Effector memory CD8-positive, alpha-beta T cell (primary cell): ENCODE data around the gene KIF5C.

Experiments
- ATAC-seq: fragments of 150-1000 bp; cut with Tn5 transposase; replicated peaks from 2 replicates; pipeline ENCODE4 v1.10.0; 2021; ENCODE audit warnings: mild to moderate bottlenecking, moderate library complexity
- DNase-seq, 3 experiments: peaks; one replicate each; pipeline ENCODE4 v3.0.0; 2021
- H3K27ac Mint-ChIP-seq, 2 donors: one replicate each; pipeline ENCODE4 v1.8.0; 2022; ENCODE audit warnings: mild to moderate bottlenecking in 2 of 2, mixed read lengths in 2 of 2, moderate library complexity in 2 of 2
- H3K27me3 Mint-ChIP-seq, 2 donors: one replicate each; pipeline ENCODE4 v1.8.0; 2022; ENCODE audit warnings: mixed read lengths in 2 of 2
- H3K36me3 Mint-ChIP-seq: one replicate; pipeline ENCODE4 v1.8.0; 2022; ENCODE audit warnings: mild to moderate bottlenecking, moderate library complexity, mixed read lengths; ENCODE audit not compliant: insufficient read depth
- H3K4me1 Mint-ChIP-seq, 2 donors: one replicate each; pipeline ENCODE4 v1.8.0; 2022; ENCODE audit warnings: low read depth in 2 of 2, mixed read lengths in 2 of 2
- H3K4me3 Mint-ChIP-seq, 2 donors: one replicate each; pipeline ENCODE4 v1.8.0; 2022; ENCODE audit warnings: mild to moderate bottlenecking in 2 of 2, mixed read lengths in 2 of 2, moderate library complexity in 2 of 2
- H3K9me3 Mint-ChIP-seq, 2 donors: one replicate each; pipeline ENCODE4 v1.8.0; 2022; ENCODE audit warnings: mixed read lengths in 2 of 2

KIF5C gene

DNA sequence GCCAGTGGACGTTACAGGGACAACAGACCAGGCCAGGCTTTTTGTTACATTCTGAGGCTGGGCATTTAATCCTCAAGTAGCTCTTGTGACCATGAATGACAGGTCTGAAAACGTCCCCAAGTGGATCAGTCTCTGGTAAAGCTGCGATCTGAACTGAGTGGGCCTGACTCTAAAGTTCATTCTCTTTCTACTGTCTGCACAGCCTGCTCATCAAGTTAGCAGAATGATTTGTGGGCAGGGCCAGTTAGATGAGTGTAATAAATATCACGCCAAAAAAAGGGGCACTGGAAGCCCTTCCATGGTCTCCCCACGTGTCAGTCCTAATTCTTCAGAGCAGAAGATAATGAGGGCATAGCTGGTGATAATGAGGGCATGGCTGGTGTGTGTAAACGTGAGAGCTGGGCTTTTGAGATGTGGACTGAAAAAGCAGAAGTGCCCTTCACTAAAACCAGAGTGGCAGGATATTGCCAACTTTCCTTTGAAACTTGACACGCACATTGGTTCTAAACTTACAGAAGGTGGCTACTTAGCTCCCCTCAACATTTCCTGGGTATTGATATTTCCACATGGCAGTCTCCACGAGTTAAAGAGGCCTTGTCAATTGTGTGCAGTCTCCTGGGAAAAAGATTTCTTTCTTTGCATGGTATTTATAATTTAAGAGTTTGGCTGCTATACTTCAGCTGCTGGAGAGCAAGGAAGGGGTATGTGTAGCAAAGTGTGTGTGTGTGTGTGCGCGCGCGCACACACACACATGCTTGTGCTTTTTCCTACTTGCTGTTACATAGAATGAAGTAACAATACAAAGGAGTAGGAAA, 90.8 kb downstream of the KIF5C start:
- ATAC-seq, result no peak
- H3K27ac Mint-ChIP-seq, result peak overlapping the region in 1 of 2 donors; percentile 15

DNA sequence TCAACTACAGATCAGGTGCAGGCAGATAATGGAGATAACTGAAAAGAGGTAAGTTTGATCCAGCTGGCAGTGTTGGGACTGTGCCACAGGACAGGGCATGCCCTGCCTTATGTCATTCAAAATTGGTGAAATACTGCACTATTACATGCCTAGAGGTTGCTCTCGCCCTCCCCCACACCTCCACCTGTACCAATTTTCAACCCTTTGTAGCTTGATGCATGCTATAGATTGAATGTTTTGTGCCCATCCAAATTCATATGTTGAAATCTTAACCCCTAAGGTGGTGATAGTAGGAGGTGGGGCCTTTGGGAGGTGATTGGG, 91.4 kb downstream of the KIF5C start:
- Mint-ChIP-seq H3K27ac (peak overlapping the region in 1 of 2 donors; percentile 15), H3K4me3 (no peak overlapping the region), H3K9me3 (no peaks in the 10 kb centered on the region), H3K27me3 (peaks cover 0 to 14% of the 10 kb centered on the region in 2 donors), H3K4me1 (peaks cover 9 to 11% of the 10 kb centered on the region in 2 donors), H3K36me3 (peaks cover 10% of the 10 kb centered on the region)
- ATAC-seq (no peak), DNase-seq (no peak)

More for the DNA sequence above, 90.8 kb downstream of the KIF5C start:
- H3K36me3 Mint-ChIP-seq, result peaks cover 15% of the 10 kb centered on the region
- no peak overlapping the region for H3K4me3 Mint-ChIP-seq
- H3K4me1 Mint-ChIP-seq, result peaks cover 4 to 5% of the 10 kb centered on the region in 2 donors
- H3K9me3 Mint-ChIP-seq, result no peaks in the 10 kb centered on the region
- DNase-seq, result no peak
- peaks cover 0 to 16% of the 10 kb centered on the region in 2 donors for H3K27me3 Mint-ChIP-seq

DNA sequence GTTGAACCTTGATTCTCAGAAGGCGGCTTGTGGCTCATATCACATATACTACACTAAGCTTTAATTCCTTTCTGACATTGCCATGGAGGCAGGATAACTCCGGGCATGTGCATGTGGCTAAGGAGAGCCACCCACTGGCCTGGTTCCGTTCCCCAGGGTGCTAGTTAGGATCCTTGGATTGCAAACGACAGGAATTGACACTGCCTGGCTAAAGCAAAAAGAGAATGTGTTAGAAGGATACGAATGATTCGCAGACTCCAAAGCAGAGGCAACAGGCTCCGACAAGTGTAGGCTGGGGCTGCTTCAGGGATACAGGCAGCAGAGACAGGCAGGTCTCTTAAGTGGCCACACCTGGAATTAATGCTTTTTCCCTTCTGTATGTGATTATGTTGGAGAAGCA, 92.0 kb downstream of the KIF5C start:
- no peak for ATAC-seq
- no peak overlapping the region for H3K4me3 Mint-ChIP-seq
- H3K9me3 Mint-ChIP-seq, result no peaks in the 10 kb centered on the region
- H3K27me3 Mint-ChIP-seq, result peaks cover 0 to 7% of the 10 kb centered on the region in 2 donors
- no peak for DNase-seq
- H3K27ac Mint-ChIP-seq, result no peak overlapping the region
- peaks cover 6% of the 10 kb centered on the region for H3K36me3 Mint-ChIP-seq
- peaks cover 11 to 14% of the 10 kb centered on the region in 2 donors for H3K4me1 Mint-ChIP-seq

DNA sequence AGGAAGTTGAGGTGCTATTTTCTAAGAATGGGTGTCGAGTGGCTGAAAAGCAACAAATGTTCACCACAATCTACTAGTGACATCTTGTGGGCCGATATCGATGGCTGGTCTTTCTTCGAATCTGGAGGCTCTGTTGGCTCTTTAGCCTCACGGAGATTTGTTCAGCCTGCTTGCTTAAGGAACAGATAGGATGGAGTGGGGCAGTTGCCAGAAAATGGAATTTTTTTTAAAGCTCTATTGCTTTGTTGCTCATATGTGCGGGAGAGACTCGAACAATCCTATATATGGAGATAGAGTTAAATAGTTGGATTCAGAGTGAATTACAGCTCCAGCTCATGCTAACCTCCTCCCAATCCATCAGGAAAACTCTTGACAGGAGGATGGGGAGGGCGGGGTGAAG, 92.6 kb downstream of the KIF5C start:
- H3K27me3 Mint-ChIP-seq, result peaks cover 0 to 6% of the 10 kb centered on the region in 2 donors
- no peaks in the 10 kb centered on the region for H3K9me3 Mint-ChIP-seq
- H3K36me3 Mint-ChIP-seq, result peaks cover 4% of the 10 kb centered on the region
- DNase-seq, result no peak
- ATAC-seq, result no peak
- no peak overlapping the region for H3K27ac Mint-ChIP-seq
- peaks cover 11 to 14% of the 10 kb centered on the region in 2 donors for H3K4me1 Mint-ChIP-seq
- H3K4me3 Mint-ChIP-seq, result no peak overlapping the region

DNA sequence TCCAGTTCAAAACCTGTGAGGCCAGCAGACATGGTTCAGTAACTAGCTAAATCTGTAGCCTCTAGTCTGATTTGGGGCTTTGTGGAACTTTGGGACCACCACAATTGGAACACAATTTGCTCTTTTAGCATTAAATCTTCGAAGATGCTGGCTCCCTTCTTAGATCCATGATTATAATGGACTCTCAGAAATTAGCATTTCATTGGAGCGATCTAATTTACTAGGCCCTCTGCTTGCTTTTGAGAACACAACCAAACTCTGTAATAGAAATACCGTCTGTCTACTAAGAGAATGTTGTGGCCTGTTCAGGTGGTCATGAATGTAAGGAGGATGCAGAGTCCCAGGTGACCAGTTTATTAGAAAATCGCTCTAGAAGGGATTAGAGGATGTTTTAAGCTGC, 93.3 kb downstream of the KIF5C start:
- DNase-seq, result no peak
- Mint-ChIP-seq H3K27me3 (peaks cover 0 to 6% of the 10 kb centered on the region in 2 donors), H3K9me3 (no peaks in the 10 kb centered on the region), H3K27ac (no peak overlapping the region), H3K4me1 (peaks cover 11 to 14% of the 10 kb centered on the region in 2 donors), H3K4me3 (no peak overlapping the region), H3K36me3 (no peaks in the 10 kb centered on the region)
- no peak for ATAC-seq

DNA sequence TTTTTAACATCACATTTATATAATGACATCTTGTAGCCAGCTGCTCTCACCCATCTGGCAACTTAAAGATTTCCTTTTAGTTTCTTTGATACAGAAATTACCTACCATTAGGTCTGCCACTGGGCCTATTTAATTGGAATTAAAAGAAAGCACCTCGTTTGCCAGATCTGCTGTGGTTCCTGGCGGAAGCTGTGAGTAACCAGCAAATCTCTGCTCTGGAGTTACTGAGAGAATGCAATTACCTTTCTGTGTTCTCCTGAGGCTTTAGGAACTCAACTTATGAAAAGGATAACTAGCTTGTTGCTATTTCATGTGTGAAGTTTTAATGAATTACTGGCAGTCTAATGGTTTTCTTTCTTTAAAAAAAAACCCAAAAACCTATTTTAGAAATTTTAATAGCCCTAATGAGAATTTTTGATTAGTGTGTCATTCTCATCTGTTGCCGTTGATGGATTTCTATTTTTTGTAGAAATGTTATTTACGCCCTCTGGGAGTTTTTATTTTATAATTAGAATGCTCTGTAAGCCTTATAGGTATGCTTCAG, 93.8 kb downstream of the KIF5C start:
- DNase-seq, result no peak
- Mint-ChIP-seq H3K27ac (no peak overlapping the region), H3K9me3 (no peaks in the 10 kb centered on the region), H3K4me1 (peaks cover 11 to 14% of the 10 kb centered on the region in 2 donors), H3K4me3 (no peak overlapping the region), H3K36me3 (no peaks in the 10 kb centered on the region), H3K27me3 (peaks cover 0 to 6% of the 10 kb centered on the region in 2 donors)
- no peak for ATAC-seq

DNA sequence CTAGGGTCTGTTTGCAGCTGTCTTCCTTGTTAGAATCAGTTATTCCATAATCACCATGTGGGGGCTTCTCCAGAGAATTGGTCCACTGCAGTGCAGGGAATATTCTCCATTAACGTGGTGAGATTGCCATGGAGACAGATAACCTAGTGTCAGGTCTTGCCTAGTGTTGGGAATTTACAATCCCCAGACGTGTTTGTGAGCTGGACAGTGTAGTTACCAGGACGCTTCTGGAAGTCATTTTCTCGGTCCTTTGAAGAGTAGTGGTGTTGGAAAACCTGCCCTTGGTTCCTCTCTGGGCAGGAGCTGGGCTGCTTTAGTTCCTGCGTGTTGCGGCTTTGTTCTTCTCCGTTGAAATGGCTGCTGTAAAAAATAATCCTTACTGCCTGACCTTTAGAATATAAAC, 94.6 kb downstream of the KIF5C start:
- Mint-ChIP-seq H3K9me3 (no peaks in the 10 kb centered on the region), H3K4me3 (no peak overlapping the region), H3K36me3 (no peaks in the 10 kb centered on the region), H3K4me1 (peaks cover 11 to 14% of the 10 kb centered on the region in 2 donors), H3K27me3 (peaks cover 0 to 1% of the 10 kb centered on the region in 2 donors), H3K27ac (no peak overlapping the region)
- ATAC-seq, result no peak
- no peak for DNase-seq

DNA sequence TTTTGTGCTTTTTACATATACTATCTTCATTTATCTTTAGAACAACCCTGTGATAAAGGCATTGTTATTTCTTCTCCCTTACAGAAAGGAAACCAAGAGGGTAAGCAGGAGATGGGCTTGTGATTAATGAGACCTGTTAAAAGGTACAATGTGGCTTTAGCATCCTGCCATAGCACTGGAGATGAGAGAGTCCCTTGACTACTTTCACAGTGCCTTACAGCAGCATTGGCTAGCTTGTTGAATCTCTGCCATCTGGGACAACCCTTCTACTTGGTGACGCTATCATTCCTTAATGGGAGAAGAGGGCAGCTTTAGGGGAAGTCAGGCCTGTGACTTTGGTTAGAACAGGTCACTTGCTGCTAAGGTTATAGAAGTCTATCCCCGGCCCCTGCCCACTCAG, 95.4 kb downstream of the KIF5C start:
- no peaks in the 10 kb centered on the region for H3K9me3 Mint-ChIP-seq
- DNase-seq (no peak), ATAC-seq (peak; percentile 21)
- H3K4me3 Mint-ChIP-seq, result no peak overlapping the region
- no peaks in the 10 kb centered on the region for H3K27me3 Mint-ChIP-seq
- peaks cover 11 to 14% of the 10 kb centered on the region in 2 donors for H3K4me1 Mint-ChIP-seq
- no peak overlapping the region for H3K27ac Mint-ChIP-seq
- no peaks in the 10 kb centered on the region for H3K36me3 Mint-ChIP-seq

DNA sequence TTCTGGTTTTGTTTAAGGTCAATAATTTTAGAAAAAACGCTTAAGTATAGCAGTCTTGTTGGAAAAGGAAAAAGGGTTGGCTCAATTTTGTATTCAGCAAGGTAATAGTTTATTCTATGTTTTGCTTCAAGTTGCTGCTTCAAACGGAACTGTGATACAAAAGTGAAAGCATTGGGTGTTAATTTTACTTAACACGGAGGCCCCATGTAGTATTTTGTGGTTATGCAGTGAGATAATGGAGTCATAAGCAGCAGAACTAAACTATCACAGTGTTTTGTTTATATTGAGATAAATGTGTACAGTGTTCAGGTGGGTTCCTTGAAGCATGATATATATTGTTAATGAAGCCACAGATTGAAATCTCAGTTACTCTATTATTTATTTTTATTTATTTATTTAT, 96.5 kb downstream of the KIF5C start:
- Mint-ChIP-seq H3K27me3 (no peaks in the 10 kb centered on the region), H3K27ac (peak overlapping the region; percentile 62 to 86), H3K36me3 (no peaks in the 10 kb centered on the region), H3K4me1 (peaks cover 11 to 14% of the 10 kb centered on the region in 2 donors), H3K9me3 (no peaks in the 10 kb centered on the region), H3K4me3 (peak overlapping the region in 1 of 2 donors; percentile 38)
- DNase-seq (no peak), ATAC-seq (peak; percentile 69)

DNA sequence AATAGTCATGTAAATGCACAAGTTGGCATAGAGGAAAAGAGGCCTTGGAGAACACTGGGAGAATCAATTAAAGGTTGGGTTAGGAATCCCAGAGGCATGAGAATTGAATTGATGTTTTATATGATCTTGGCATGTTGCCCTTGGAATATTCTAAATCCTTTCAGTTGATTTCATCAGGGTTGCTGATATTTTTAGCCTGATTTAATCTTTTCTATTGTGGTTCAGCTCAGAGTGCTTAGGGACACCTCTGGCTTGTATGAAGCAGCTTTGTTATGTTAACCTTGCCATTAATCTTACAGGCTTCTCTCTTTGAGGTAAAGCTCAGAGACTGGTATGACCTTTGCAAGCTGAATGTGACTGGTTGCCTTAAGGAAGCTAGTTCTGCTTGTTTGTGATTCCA, 99.1 kb downstream of the KIF5C start:
- H3K9me3 Mint-ChIP-seq, result no peaks in the 10 kb centered on the region
- peaks cover 11 to 14% of the 10 kb centered on the region in 2 donors for H3K4me1 Mint-ChIP-seq
- peaks cover 4% of the 10 kb centered on the region for H3K36me3 Mint-ChIP-seq
- H3K27ac Mint-ChIP-seq, result no peak overlapping the region
- H3K27me3 Mint-ChIP-seq, result no peaks in the 10 kb centered on the region
- DNase-seq, result no peak
- H3K4me3 Mint-ChIP-seq, result no peak overlapping the region
- no peak for ATAC-seq

DNA sequence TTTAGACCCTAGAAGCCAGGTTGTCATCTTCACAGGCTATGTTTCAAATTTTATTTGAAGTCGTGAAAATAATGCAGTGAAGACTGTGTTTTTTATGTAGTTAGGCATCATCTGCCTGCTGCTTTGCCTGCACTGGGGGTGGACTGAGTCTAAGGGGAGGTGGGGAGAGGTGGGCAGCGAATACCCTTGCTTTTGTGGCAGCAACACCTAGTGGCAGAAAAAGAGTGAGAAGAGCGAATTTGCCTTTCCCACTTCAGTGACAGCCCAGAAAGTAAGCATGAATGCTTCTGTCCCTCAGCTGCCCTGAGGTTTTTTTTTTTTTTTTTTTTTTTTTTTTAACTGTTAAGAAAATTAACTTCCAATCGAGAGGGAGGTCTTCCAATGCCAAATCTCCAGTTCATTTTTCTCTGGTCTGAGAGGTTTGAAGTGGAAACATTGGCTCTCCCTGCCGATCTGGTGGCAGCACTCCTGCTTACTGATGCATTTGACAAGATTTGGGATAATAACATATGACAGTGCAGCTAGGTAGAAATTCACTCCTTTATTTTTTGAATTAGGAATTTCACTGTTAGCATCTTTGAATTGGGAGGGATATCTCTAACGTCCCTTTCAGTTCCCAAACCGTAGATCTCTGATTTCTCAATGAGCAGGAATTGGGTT, 103.1 kb downstream of the KIF5C start:
- H3K9me3 Mint-ChIP-seq, result no peaks in the 10 kb centered on the region
- H3K27ac Mint-ChIP-seq, result no peak overlapping the region
- peaks cover 8% of the 10 kb centered on the region for H3K36me3 Mint-ChIP-seq
- H3K4me1 Mint-ChIP-seq, result no peaks in the 10 kb centered on the region
- H3K27me3 Mint-ChIP-seq, result no peaks in the 10 kb centered on the region
- DNase-seq, result no peak
- H3K4me3 Mint-ChIP-seq, result no peak overlapping the region
- no peak for ATAC-seq

DNA sequence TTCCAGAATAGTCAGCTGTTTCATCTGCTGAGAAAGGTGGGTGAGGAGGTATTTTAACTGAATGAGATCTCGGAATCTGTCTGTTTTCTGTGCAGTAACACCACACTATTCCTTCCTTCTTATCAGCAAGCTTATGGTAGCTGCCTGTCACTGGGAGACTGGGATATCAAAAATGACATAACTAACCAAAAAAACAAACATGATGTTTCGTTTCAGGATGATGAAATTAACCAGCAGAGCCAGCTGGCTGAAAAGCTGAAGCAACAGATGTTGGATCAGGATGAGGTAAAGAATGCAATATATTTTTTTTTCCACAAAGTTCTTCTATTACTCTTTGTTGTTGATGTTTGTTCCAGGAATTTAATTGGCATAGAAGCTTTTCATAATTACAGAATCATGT, 103.7 kb downstream of the KIF5C start:
- DNase-seq, result no peak
- no peak overlapping the region for H3K4me3 Mint-ChIP-seq
- no peaks in the 10 kb centered on the region for H3K4me1 Mint-ChIP-seq
- no peaks in the 10 kb centered on the region for H3K9me3 Mint-ChIP-seq
- H3K27me3 Mint-ChIP-seq, result no peaks in the 10 kb centered on the region
- no peak for ATAC-seq
- no peak overlapping the region for H3K27ac Mint-ChIP-seq
- H3K36me3 Mint-ChIP-seq, result peaks cover 8% of the 10 kb centered on the region

DNA sequence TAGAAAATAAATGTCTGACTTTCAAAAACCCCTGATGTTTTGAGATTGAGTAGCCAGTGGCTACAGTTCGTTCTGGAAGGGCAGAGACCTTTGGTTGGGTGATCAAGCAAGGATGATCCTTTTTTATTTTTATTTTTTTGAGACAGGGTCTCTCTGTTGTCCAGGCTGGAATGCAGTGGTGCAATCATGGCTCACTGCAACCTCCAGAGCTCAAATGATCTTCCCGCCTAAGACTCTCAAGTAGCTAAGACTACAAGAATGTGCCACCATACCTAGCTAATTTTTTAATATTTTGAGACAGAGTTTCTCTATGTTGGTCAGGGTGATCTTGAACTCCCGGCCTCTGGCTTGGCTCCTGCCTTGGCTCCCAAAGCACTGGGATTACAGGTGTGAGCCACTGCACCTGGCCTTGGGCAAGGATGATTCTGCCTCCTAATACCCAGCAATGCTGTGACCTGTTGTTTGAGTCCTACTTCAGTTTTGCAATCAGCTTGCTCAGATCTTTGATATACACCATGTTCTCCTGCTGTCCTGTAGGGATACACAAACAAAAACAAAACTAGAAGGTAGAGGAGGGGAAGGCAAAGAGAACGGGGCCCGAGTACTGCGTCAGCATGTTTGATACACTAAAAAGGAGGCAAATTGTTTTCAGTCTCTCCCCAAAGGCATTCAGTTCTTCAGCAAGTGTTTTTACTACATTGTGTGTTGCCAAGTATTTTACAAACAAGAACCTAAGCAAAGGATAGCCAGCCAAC, 104.3 kb downstream of the KIF5C start:
- Mint-ChIP-seq H3K27ac (no peak overlapping the region), H3K27me3 (no peaks in the 10 kb centered on the region), H3K4me3 (no peak overlapping the region), H3K4me1 (no peaks in the 10 kb centered on the region), H3K9me3 (no peaks in the 10 kb centered on the region), H3K36me3 (peaks cover 13% of the 10 kb centered on the region)
- no peak for DNase-seq
- ATAC-seq, result no peak
